Adipocyte (in vitro differentiated cells): ENCODE data around the gene LIPC.

Experiments
- DNase-seq: peaks from one replicate; pipeline ENCODE4 v3.0.0-alpha.2; 2015; ENCODE audit warnings: low read depth
- H3K27me3 ChIP-seq: replicated peaks from 2 replicates; pipeline ENCODE4 v1.7.0; 2013; ENCODE audit warnings: mild to moderate bottlenecking, low read length, moderate library complexity; ENCODE audit not compliant: control insufficient read depth, insufficient read depth
- H3K36me3 ChIP-seq: 2 replicates; pipeline ENCODE4 v1.7.0; 2013; ENCODE audit warnings: low read length, mild to moderate bottlenecking, moderate library complexity; ENCODE audit not compliant: control insufficient read depth, insufficient read depth, severe bottlenecking
- H3K4me1 ChIP-seq: 2 replicates; pipeline ENCODE4 v1.7.0; 2013; ENCODE audit warnings: mild to moderate bottlenecking, low read length, moderate library complexity; ENCODE audit not compliant: control insufficient read depth, insufficient read depth
- H3K4me3 ChIP-seq: 2 replicates; pipeline ENCODE4 v1.7.0; 2013; ENCODE audit warnings: mild to moderate bottlenecking, low read length, moderate library complexity
- H3K9ac ChIP-seq: 2 replicates; pipeline ENCODE4 v1.7.0; 2013; ENCODE audit warnings: mild to moderate bottlenecking, low read length, moderate library complexity
- H3K9me3 ChIP-seq: 2 replicates; pipeline ENCODE4 v1.7.0; 2013; ENCODE audit warnings: mild to moderate bottlenecking, low read length, moderate library complexity; ENCODE audit not compliant: control insufficient read depth

Gene LIPC

DNA sequence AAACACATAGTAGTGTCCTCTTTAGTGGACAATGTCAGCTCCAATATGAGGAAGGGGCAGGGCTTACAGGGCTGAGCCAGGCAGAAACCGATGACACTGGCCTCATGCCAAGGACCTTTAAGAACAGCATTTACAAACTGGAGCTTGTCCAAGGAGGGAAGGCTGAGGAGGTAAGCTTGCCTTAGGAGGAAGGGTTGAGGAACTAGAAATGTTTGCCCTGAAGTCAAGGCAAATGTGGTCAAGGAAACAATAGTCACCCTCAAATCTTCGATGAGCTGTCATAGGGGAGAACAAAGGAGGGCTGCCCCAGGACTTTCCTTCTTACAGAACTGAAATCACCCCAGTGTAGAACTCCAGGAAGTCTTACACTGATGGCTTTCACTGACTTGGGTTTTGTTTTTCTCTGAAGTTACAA, 136.4 kb downstream of the LIPC start:
- Histone ChIP-seq H3K9ac (no peak overlapping the region), H3K9me3 (peaks cover 3% of the 10 kb centered on the region), H3K27me3 (no peaks in the 10 kb centered on the region), H3K4me1 (no peaks in the 10 kb centered on the region), H3K36me3 (no peaks in the 10 kb centered on the region), H3K4me3 (no peak overlapping the region)
- DNase-seq = no peak

DNA sequence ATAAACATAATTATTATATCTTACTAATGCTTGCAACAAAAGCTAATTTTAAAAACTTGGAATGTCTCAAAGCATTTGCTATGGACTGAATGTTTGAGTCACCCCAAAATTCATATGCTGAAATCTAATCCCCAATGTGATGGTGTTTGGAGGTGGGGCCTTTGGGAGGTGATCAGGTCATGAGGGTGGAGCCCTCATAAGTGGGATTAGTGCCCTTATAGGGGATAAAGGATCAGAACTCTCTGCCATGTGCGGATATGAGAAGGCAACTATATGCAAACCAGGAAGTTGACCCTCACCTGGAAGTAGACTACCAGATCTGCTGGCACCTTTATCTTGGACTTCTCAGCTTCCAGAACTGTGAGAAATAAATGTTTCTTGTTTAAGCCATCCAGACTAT, 137.7 kb downstream of the LIPC start:
- DNase-seq = no peak
- Histone ChIP-seq H3K9ac (no peak overlapping the region), H3K36me3 (no peaks in the 10 kb centered on the region), H3K9me3 (peaks cover 3% of the 10 kb centered on the region), H3K4me1 (no peaks in the 10 kb centered on the region), H3K4me3 (no peak overlapping the region), H3K27me3 (no peaks in the 10 kb centered on the region)

DNA sequence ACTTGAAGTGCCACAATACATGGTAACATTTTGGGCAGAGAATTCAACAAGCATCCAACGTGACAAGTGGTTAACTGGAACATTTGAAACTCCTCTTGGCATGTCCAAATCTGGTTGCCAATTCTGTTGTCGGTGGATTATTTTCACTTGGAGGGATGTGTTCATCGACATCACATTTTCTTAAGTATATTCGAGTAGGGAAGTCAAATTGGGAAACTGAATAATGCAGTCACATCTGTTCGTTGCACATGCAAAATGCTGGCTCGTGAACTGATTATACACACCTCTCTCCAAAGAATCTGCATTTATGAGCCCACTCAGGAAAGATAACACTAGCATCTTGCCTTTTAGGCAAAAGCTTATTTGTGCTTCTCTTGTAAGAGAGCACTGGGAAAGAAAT, 139.7 kb downstream of the LIPC start:
- no peaks in the 10 kb centered on the region for H3K4me1 ChIP-seq
- H3K4me3 ChIP-seq = no peak overlapping the region
- H3K9ac ChIP-seq = no peak overlapping the region
- peaks cover 3% of the 10 kb centered on the region for H3K9me3 ChIP-seq
- no peaks in the 10 kb centered on the region for H3K36me3 ChIP-seq
- no peaks in the 10 kb centered on the region for H3K27me3 ChIP-seq
- DNase-seq = no peak

DNA sequence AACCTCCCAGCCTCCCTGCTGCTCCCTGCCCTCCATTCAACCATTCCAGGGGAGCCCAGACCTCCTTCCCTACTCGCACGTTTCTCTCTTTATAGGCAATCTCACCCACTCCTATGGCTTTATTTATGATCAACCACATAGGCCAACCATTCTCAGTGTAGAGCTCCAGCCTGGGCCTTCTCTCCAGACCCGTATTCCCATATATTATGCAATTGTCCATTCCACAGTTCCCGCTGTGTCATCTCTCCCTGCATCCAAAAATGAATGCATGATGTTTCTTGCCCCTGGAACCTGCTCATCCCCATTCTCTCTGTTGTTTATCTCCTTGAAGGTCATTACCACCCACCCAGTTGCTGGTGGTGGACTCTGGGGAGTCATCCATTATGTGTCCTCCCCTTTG, 140.7 kb downstream of the LIPC start:
- no peak overlapping the region for H3K4me3 ChIP-seq
- H3K9ac ChIP-seq = no peak overlapping the region
- H3K36me3 ChIP-seq = no peaks in the 10 kb centered on the region
- no peaks in the 10 kb centered on the region for H3K27me3 ChIP-seq
- no peaks in the 10 kb centered on the region for H3K4me1 ChIP-seq
- DNase-seq = no peak
- peaks cover 3% of the 10 kb centered on the region for H3K9me3 ChIP-seq

DNA sequence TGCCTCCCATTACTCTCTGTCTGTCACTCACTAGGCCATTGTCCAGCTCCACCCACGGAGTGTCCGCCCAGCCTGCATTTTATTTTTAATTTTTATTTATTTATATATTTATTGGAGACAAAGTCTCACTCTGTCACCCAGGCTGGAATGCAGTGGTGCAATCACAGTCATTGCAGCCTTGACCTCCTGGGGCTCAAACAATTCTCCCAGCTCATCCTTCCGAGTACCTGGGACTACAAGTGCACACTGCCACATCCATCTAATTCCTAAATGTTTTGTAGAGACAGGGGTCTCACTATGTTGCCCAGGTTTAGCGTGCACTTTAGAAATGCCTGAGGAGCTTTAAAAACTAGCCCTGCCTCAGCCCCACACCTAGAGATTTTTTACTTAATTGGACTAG, 141.5 kb downstream of the LIPC start:
- Histone ChIP-seq H3K27me3 (no peaks in the 10 kb centered on the region), H3K4me3 (no peak overlapping the region), H3K4me1 (no peaks in the 10 kb centered on the region), H3K9me3 (peaks cover 3% of the 10 kb centered on the region), H3K36me3 (no peaks in the 10 kb centered on the region), H3K9ac (no peak overlapping the region)
- DNase-seq = no peak

DNA sequence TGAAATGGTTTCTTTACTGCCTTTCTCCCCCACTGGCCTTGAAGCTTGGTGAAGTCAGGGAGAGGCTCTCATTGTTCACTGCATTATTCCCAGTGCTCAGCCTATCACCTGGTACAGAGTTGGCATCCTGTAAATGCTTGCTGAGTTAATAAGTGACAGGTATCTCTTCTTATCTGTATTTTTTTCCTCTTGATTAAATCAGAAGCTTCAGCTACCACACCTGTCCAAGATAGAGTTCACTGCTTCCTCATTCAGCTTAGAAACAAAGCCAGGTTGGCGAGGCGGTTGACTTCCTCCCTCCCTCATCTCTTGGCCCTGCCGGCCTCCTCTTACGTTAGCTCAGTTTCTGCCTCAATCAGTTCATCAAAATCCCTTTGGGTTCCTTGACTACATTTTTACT, 142.8 kb downstream of the LIPC start:
- Histone ChIP-seq H3K4me3 (no peak overlapping the region), H3K9me3 (peaks cover under 1% of the 10 kb centered on the region), H3K9ac (no peak overlapping the region), H3K36me3 (no peaks in the 10 kb centered on the region), H3K4me1 (no peaks in the 10 kb centered on the region), H3K27me3 (no peaks in the 10 kb centered on the region)
- DNase-seq = no peak

DNA sequence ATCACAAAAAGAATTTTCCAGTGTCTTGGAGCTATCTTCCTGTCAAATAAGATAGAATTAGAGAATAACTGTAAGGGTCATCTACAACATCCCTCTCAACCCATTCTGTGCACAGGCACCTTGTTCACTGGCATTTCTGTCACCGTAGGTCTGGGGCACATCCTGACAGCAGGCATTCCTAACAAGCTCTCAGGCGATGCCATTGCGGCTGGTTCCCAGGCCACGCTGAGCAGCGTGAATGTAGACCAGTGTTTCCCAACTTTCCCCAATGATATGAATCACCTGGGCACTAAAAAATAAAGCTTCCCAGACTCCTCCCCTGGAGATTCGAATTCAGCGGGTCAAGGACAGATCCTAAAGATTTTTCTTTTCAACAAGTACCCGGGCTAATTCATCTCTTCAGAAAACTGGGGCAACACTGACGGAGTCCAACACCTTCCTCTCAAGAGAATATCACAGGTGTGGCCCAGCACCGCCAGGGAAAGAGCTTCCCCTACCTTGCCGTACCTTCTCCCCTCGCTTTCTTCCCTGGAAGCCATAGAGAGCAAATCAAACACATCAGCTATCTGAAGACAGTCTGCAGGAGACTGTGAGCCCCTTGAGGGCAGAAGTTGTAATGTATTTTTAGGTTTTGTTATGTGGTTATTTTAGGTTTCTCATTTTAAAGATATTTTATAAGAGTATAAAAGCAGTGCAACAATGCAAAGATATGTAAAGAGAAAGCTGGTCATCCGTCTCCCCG, 143.4 kb downstream of the LIPC start:
- H3K36me3 ChIP-seq = no peaks in the 10 kb centered on the region
- H3K27me3 ChIP-seq = no peaks in the 10 kb centered on the region
- no peak overlapping the region for H3K9ac ChIP-seq
- no peaks in the 10 kb centered on the region for H3K4me1 ChIP-seq
- no peaks in the 10 kb centered on the region for H3K9me3 ChIP-seq
- no peak overlapping the region for H3K4me3 ChIP-seq
- no peak for DNase-seq

DNA sequence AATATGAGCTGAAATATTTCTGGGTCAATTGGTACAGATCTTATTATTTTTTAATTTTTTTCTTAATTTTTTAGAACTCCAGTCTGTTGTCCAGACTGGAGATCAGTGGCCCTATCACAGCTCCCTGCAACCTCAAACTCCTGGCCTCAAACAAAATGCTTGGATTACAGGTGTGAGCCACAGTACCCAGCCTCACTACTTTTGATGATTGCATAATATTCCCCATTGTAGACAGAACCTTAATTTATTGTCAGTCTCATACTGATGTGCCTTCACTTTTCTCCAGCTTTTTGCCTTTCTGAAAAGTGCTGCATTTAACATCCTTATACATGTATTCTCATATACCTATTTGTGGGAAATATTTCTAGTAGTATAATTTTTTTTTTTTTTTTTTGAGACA, 144.9 kb downstream of the LIPC start:
- Histone ChIP-seq H3K4me1 (no peaks in the 10 kb centered on the region), H3K36me3 (no peaks in the 10 kb centered on the region), H3K4me3 (no peak overlapping the region)

DNA sequence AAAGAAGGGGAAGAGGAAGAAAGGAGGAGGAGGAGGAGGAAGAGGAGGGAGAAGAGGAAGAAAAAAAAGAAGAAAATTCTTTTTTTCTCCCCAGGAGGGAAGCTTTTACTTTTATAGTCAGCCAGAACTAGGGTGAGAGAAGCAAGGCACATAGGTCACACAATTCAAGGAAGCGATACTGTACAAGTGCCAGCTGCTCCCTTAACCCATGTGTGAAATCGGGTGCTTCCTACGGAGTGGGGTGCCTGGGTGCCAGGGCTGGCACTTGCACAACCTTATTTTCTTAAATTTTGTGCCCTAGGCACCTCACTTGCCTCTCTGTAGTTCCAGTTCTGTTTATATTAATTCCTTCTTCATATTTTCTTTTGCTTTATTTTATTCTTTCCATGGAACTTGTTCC, 150.4 kb downstream of the LIPC start:
- Histone ChIP-seq H3K9me3 (peaks cover 14% of the 10 kb centered on the region), H3K36me3 (no peaks in the 10 kb centered on the region), H3K9ac (no peak overlapping the region)

More for the DNA sequence above, 144.9 kb downstream of the LIPC start:
- H3K9ac ChIP-seq = no peak overlapping the region
- no peaks in the 10 kb centered on the region for H3K27me3 ChIP-seq
- H3K9me3 ChIP-seq = no peaks in the 10 kb centered on the region
- DNase-seq = no peak

DNA sequence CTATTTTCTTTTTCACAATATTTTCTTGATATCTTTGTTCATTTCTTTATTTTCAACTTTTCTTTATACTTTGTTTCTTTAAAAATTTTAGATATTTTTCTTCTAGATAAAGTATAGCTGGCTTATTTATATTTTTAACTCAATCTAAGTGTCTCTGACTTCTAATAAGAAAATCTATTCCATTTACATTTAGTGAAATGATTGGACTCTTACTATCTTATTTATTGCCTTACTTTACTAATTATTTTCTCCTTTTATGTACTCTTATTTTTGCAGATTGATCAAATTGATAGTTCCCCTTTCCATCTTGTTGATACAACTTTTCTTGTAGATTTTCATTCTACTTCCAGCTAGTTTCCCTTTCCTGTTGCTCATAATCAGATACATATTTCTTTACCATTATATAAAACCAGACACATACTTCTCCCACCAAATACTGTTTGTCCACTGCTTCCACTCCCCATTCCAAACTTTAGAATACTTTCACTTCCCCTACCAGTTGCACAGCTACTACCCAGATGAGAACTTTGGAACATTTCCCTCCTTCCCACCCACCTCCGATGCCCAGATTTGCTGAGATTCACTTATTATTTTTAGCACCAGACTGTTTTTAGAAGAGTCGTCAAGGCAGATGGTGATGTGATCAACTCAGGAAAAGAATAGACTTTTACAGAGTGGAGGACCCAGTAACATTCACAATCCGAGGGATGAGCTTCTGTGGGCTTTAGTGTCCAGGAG, 151.5 kb downstream of the LIPC start:
- no peaks in the 10 kb centered on the region for H3K36me3 ChIP-seq
- H3K27me3 ChIP-seq = no peaks in the 10 kb centered on the region
- no peak for DNase-seq
- H3K4me1 ChIP-seq = no peaks in the 10 kb centered on the region
- no peak overlapping the region for H3K4me3 ChIP-seq
- H3K9me3 ChIP-seq = peaks cover 14% of the 10 kb centered on the region
- H3K9ac ChIP-seq = no peak overlapping the region

More for the DNA sequence above, 150.4 kb downstream of the LIPC start:
- DNase-seq = no peak
- no peak overlapping the region for H3K4me3 ChIP-seq
- no peaks in the 10 kb centered on the region for H3K4me1 ChIP-seq
- no peaks in the 10 kb centered on the region for H3K27me3 ChIP-seq

DNA sequence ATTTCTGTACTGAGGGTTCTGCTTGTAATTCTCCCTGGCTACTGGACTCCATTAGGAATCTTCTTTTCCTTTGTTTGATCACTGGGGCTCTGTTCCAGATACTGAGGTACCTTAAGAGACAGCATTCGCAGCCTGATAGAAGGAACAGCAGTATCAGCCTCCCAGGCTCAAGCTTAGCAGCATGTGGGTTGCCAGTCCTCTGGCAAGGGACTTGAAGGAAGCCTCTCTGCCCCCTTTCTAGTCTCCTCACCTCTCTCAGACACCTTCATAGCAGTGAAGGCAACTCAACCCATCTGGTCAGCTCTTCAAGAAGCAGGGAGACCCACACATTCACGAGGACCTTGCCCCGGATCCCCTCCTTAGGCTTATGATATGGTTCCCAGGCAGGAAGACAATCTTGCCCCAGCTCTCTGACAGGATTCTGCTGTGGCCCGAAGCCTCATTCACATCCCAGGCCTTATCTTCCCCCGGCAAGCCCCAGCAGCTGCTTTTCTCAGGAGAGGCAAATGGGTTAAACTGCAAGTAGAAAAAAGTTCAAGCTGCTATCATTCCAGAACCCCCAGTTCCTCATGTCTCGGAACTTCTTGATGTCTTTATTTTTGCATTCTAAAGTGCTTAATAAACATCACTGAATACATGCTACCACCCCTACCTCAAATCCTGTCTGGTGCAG, 153.1 kb downstream of the LIPC start:
- Histone ChIP-seq H3K9me3 (peaks cover 14% of the 10 kb centered on the region), H3K4me3 (no peak overlapping the region), H3K27me3 (no peaks in the 10 kb centered on the region), H3K36me3 (no peaks in the 10 kb centered on the region), H3K9ac (no peak overlapping the region), H3K4me1 (peaks cover 8% of the 10 kb centered on the region)
- no peak for DNase-seq
